H1 (cell line): Measurements from ENCODE around the gene TBCEL. TPM values are rescaled to one million over a fixed set of nuclear protein-coding genes. Genes with fewer than 3 reads are reported as not detected.

ENCODE experiments used
- CHD2 ChIP-seq: IDR thresholded peaks from 2 replicates; pipeline ENCODE4 v1.6.1; 2012; ENCODE audit warnings: low read length, improper control_type of control experiment
- CHD7 ChIP-seq: fragments of 300-600 bp; sonication (generic); IDR thresholded peaks from 2 replicates; pipeline ENCODE4 v1.7.1; 2012; ENCODE audit warnings: low read length, moderate library complexity, mild to moderate bottlenecking, inconsistent platforms; ENCODE audit not compliant: insufficient replicate concordance
- CTCF ChIP-seq, 3 experiments: IDR thresholded peaks; 1 replicate in 2 of 3; 2 replicates in 1 of 3; pipeline versions ENCODE4 v1.5.1 to v1.6.1; 2011; ENCODE audit warnings: low read length in 3 of 3, mild to moderate bottlenecking in 3 of 3, inconsistent platforms in 2 of 3, low read depth in 1 of 3, moderate library complexity in 1 of 3; ENCODE audit not compliant: insufficient read depth in 1 of 3; ENCODE audit errors: control extremely low read depth in 1 of 3
- HDAC6 ChIP-seq: IDR thresholded peaks from one replicate; pipeline ENCODE4 v1.7.1; 2012; ENCODE audit warnings: low read depth, mild to moderate bottlenecking, inconsistent platforms, low read length, moderate library complexity
- RAD21 ChIP-seq, 2 experiments: IDR thresholded peaks in 1 of 2; conservative IDR thresholded peaks in 1 of 2; 2 replicates each; pipeline ENCODE4 v1.6.1; 2011; ENCODE audit warnings: low read depth in 2 of 2, low read length in 2 of 2, improper control_type of control experiment in 1 of 2, inconsistent platforms in 1 of 2, mild to moderate bottlenecking in 1 of 2, moderate library complexity in 1 of 2
- SIN3A ChIP-seq, 2 experiments: IDR thresholded peaks in 1 of 2; conservative IDR thresholded peaks in 1 of 2; 2 replicates each; pipeline ENCODE4 v1.6.1; 2011 to 2012; ENCODE audit warnings: low read length in 2 of 2, improper control_type of control experiment in 1 of 2, low read depth in 1 of 2, mild to moderate bottlenecking in 1 of 2
- TAF7 ChIP-seq: optimal IDR thresholded peaks from 2 replicates; pipeline ENCODE3; 2011; ENCODE audit warnings: low read depth, mild to moderate bottlenecking, inconsistent platforms, low read length, moderate library complexity, borderline replicate concordance
- TCF12 ChIP-seq: IDR thresholded peaks from 2 replicates; pipeline ENCODE4 v1.6.1; 2011; ENCODE audit warnings: low read depth, mild to moderate bottlenecking, low read length
- polyA plus RNA-seq, 7 experiments: library from polyadenylated mRNA; depleted of rRNA in 3 of 7; stranded (reverse) in 5 of 7; unstranded in 2 of 7; fragments of >200 nt in 5 of 7; fragments of 200-250 nt in 2 of 7; gene quantifications; 1 replicate in 5 of 7; 2 replicates in 1 of 7; 4 replicates in 1 of 7; pipeline versions ENCODE4 v1.2.1 to v1.2.3, GENCODE V29; 2011 to 2013; ENCODE audit warnings: missing spikeins in 2 of 7, mixed read lengths in 2 of 7
- total RNA-seq: library from RNA; stranded (reverse); fragmentation: NEBNext Ultra II Directional; extraction: Animal tissue kit (Norgen Biotek cat#: 25700); gene quantifications from 2 replicates; pipeline ENCODE4 v1.2.1, GENCODE V29; 2021

TBCEL gene
- total and polyA plus RNA-seq, 2 of the 8 experiments (the other 6 are each of a cell fraction or from before 2014, with no cell fraction given), result 3.9 to 16.0 TPM

- no peak for TF ChIP-seq CHD7
- TF ChIP-seq SIN3A (conservative IDR thresholded peaks at IDR 0.05 in 1 of 2, IDR thresholded peaks at IDR 0.05 in 1 of 2; ENCODE audit: low read depth in 1 of 2, low read length in 2 of 2), result no peak
- no peak for TF ChIP-seq CTCF (IDR thresholded peaks at IDR 0.05; ENCODE audit: control extremely low read depth in 1 of 3, insufficient read depth in 1 of 3, low read depth in 1 of 3, low read length in 3 of 3)
- no peak for TF ChIP-seq CHD2
- no peak for TF ChIP-seq TAF7
- TF ChIP-seq TCF12, result no peak
- no peak for TF ChIP-seq RAD21 (IDR thresholded peaks at IDR 0.05 in 1 of 2, conservative IDR thresholded peaks at IDR 0.05 in 1 of 2; ENCODE audit: low read depth in 2 of 2, low read length in 2 of 2)
- no peak for TF ChIP-seq HDAC6
These were observed 26.9 kb upstream of the TBCEL start (continued) for GRCh38 chr11:120996973-120997372.
